Tibial nerve (tissue), 4 donors: Measurements from ENCODE around the gene RBBP7.

ENCODE experiments used
- CTCF ChIP-seq, 5 experiments: fragments of 200-600 bp in 3 of 5; fragments of 450-650 bp in 2 of 5; sonication (generic) in 3 of 5; IDR thresholded peaks; one replicate each; pipeline ENCODE4 v1.5.1; 2016 to 2019; ENCODE audit warnings: antibody characterized with exemption in 5 of 5, mild to moderate bottlenecking in 3 of 5, moderate library complexity in 2 of 5
- EP300 ChIP-seq, 2 donors: sonication (generic); formaldehyde crosslinking; IDR thresholded peaks; one replicate each; pipeline ENCODE4 v1.6.1; 2017; ENCODE audit warnings: antibody characterized with exemption in 2 of 2, mild to moderate bottlenecking in 1 of 2

DNA sequence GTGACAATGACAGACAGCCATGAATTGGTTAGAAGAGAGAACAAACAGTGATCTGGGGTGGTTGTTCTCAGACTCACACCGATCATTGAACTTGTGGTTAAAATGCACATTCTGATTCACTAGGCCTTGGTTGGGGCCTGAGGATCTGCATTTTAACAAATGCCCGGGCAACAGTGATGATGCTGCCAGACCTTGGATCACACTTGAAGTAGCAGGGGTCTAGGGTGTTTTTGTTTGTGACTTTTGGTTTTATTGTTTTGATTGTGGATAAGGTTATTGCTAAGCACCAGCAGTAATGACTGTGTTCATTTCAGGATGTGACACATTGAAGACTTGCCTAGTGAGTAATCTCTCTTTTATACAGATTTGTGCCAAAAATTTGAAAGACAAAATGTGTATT lies 47.4 kb downstream of the RBBP7 start:
- TF ChIP-seq CTCF (IDR thresholded peaks at IDR 0.05) = no peak
- no peak for TF ChIP-seq EP300 (IDR thresholded peaks at IDR 0.05)
